H1 (cell line): ENCODE measurements around the gene KCNJ9. TPM values are rescaled to one million over a fixed set of nuclear protein-coding genes. Genes with fewer than 3 reads are reported as not detected.
A peak's percentile ranks its signal among the peaks of the same experiment; 100 is the strongest.

ENCODE experiments used
- CTCF ChIA-PET: fragments of 300-600 bp; sonication (Branson Sonifier 250); formaldehyde crosslinking; loops from one replicate; lab custom pipeline; 2021; ENCODE audit not compliant: partially characterized antibody; lab: Charles Lee
- POLR2A ChIA-PET: fragments of 300-600 bp; sonication (Branson Sonifier 250); formaldehyde crosslinking; loops from one replicate; lab custom pipeline; 2021; ENCODE audit warnings: inconsistent platforms; ENCODE audit not compliant: partially characterized antibody; lab: Charles Lee
- DNase-seq, 2 experiments: peaks; one replicate each; pipeline versions ENCODE4 v3.0.0 to v3.0.0-alpha.2; 2010 to 2022; ENCODE audit warnings: low spot score in 2 of 2, low read depth in 1 of 2, mixed read lengths in 1 of 2
- FAIRE-seq: peaks from 2 replicates; lab custom pipeline; 2011; peaks lifted over from hg19 to GRCh38; lab: Jason Lieb, UNC
- H2AFZ ChIP-seq: 2 replicates; pipeline ENCODE4 v1.8.1; 2012; ENCODE audit warnings: low read length, inconsistent platforms
- H2AK5ac ChIP-seq: 2 replicates; pipeline ENCODE4 v1.6.1; 2013; ENCODE audit warnings: low read depth, low read length
- H2BK120ac ChIP-seq: replicated peaks from 2 replicates; pipeline ENCODE3; 2013; ENCODE audit warnings: low read depth, low read length, inconsistent platforms
- H2BK12ac ChIP-seq: 2 replicates; pipeline ENCODE4 v1.6.1; 2013; ENCODE audit warnings: low read depth, low read length
- H2BK15ac ChIP-seq: 2 replicates; pipeline ENCODE4 v1.6.1; 2013; ENCODE audit warnings: low read length
- H2BK20ac ChIP-seq: 2 replicates; pipeline ENCODE4 v1.6.1; 2013; ENCODE audit warnings: low read length
- H2BK5ac ChIP-seq: 2 replicates; pipeline ENCODE4 v1.6.1; 2013; ENCODE audit warnings: low read depth, low read length
- H3K14ac ChIP-seq: 2 replicates; pipeline ENCODE4 v1.6.1; 2013; ENCODE audit warnings: inconsistent platforms; ENCODE audit not compliant: insufficient read length
- H3K18ac ChIP-seq: 2 replicates; pipeline ENCODE4 v1.6.1; 2013; ENCODE audit warnings: low read length; ENCODE audit errors: extremely low read depth
- H3K23ac ChIP-seq: 2 replicates; pipeline ENCODE4 v1.6.1; 2013; ENCODE audit warnings: inconsistent platforms; ENCODE audit not compliant: insufficient read length
- H3K23me2 ChIP-seq: 2 replicates; pipeline ENCODE4 v1.6.1; 2013; ENCODE audit warnings: low read depth, low read length
- H3K27ac ChIP-seq: 2 replicates; pipeline ENCODE4 v1.6.1; 2011; ENCODE audit warnings: low read depth, low read length, inconsistent platforms
- H3K27me3 ChIP-seq, 4 experiments: replicated peaks in 1 of 4; 1 replicate in 1 of 4; 2 replicates in 3 of 4; pipeline versions ENCODE4 v1.6.1 to v1.8.1; 2011 to 2013; ENCODE audit warnings: low read length in 3 of 4, mild to moderate bottlenecking in 3 of 4, inconsistent platforms in 2 of 4, mixed read lengths in 2 of 4, moderate library complexity in 1 of 4; ENCODE audit not compliant: control insufficient read depth in 3 of 4, insufficient read depth in 3 of 4; ENCODE audit errors: extremely low read depth in 1 of 4
- H3K36me3 ChIP-seq, 4 experiments: 2 replicates each; pipeline versions ENCODE4 v1.6.1 to v1.8.1; 2011 to 2013; ENCODE audit warnings: mild to moderate bottlenecking in 4 of 4, low read length in 3 of 4, moderate library complexity in 2 of 4, control low read depth in 1 of 4, inconsistent platforms in 1 of 4; ENCODE audit not compliant: insufficient read depth in 4 of 4, control insufficient read depth in 2 of 4
- H3K4ac ChIP-seq: replicated peaks from 2 replicates; pipeline ENCODE3; 2013; ENCODE audit warnings: low read length, low read depth, mixed read lengths, inconsistent platforms; ENCODE audit not compliant: insufficient read length
- H3K4me1 ChIP-seq, 4 experiments: replicated peaks in 1 of 4; 1 replicate in 1 of 4; 2 replicates in 3 of 4; pipeline versions ENCODE4 v1.6.1 to v1.8.1; 2011 to 2013; ENCODE audit warnings: low read length in 3 of 4, inconsistent platforms in 2 of 4, mixed read lengths in 1 of 4; ENCODE audit not compliant: insufficient read depth in 4 of 4, control insufficient read depth in 3 of 4
- H3K4me2 ChIP-seq, 2 experiments: 2 replicates each; pipeline versions ENCODE4 v1.6.1 to v1.8.1; 2011 to 2013; ENCODE audit warnings: low read depth in 2 of 2, low read length in 2 of 2, control low read depth in 1 of 2, inconsistent platforms in 1 of 2, mild to moderate bottlenecking in 1 of 2; ENCODE audit not compliant: insufficient read depth in 1 of 2
- H3K4me3 ChIP-seq, 4 experiments: fragments of 200-600, 300-600 bp in 1 of 4; sonication (generic), shearing (Covaris generic), sonication (Bioruptor Twin) in 1 of 4; 2 replicates each; pipeline versions ENCODE4 v1.5.1 to v1.8.1; 2011 to 2016; ENCODE audit warnings: low read length in 4 of 4, low read depth in 3 of 4, control low read depth in 2 of 4, inconsistent platforms in 2 of 4, mild to moderate bottlenecking in 2 of 4, mixed read lengths in 1 of 4, moderate library complexity in 1 of 4; ENCODE audit not compliant: insufficient read depth in 2 of 4; ENCODE audit errors: extremely low read depth in 1 of 4
- H3K56ac ChIP-seq: replicated peaks from 2 replicates; pipeline ENCODE3; 2013; ENCODE audit warnings: low read depth, mild to moderate bottlenecking, mixed read lengths, low read length, inconsistent platforms; ENCODE audit not compliant: insufficient read length
- H3K79me1 ChIP-seq: 2 replicates; pipeline ENCODE4 v1.6.1; 2013; ENCODE audit warnings: low read depth, low read length, control low read depth
- H3K79me2 ChIP-seq, 2 experiments: 2 replicates each; pipeline versions ENCODE4 v1.6.1 to v1.8.1; 2012 to 2013; ENCODE audit warnings: low read length in 2 of 2, mild to moderate bottlenecking in 2 of 2, inconsistent platforms in 1 of 2; ENCODE audit not compliant: insufficient read depth in 2 of 2, control insufficient read depth in 1 of 2
- H3K9ac ChIP-seq, 4 experiments: replicated peaks in 1 of 4; 1 replicate in 1 of 4; 2 replicates in 3 of 4; pipeline versions ENCODE4 v1.6.1 to v1.8.1; 2011 to 2013; ENCODE audit warnings: low read depth in 3 of 4, low read length in 3 of 4, control low read depth in 2 of 4, mild to moderate bottlenecking in 2 of 4, moderate library complexity in 2 of 4, inconsistent platforms in 1 of 4; ENCODE audit errors: extremely low read depth in 1 of 4
- H3K9me3 ChIP-seq, 2 experiments: 2 replicates each; pipeline versions ENCODE4 v1.6.1 to v1.8.1; 2012 to 2013; ENCODE audit warnings: mild to moderate bottlenecking in 2 of 2, moderate library complexity in 2 of 2, control low read depth in 1 of 2, inconsistent platforms in 1 of 2, low read depth in 1 of 2, low read length in 1 of 2, mixed read lengths in 1 of 2; ENCODE audit not compliant: insufficient read depth in 2 of 2
- H4K20me1 ChIP-seq, 2 experiments: replicated peaks in 1 of 2; 2 replicates each; pipeline versions ENCODE3 to v1.8.1; 2011 to 2013; ENCODE audit warnings: inconsistent platforms in 2 of 2, low read length in 2 of 2, mild to moderate bottlenecking in 1 of 2; ENCODE audit not compliant: insufficient read depth in 2 of 2, control insufficient read depth in 1 of 2
- H4K5ac ChIP-seq: 2 replicates; pipeline ENCODE4 v1.6.1; 2013; ENCODE audit warnings: low read length, low read depth, mixed read lengths, inconsistent platforms; ENCODE audit not compliant: insufficient read length
- H4K8ac ChIP-seq: 2 replicates; pipeline ENCODE4 v1.8.0; 2013; ENCODE audit warnings: mild to moderate bottlenecking, moderate library complexity, low read length, inconsistent platforms; ENCODE audit not compliant: insufficient read depth; ENCODE audit errors: extremely low read depth
- H4K91ac ChIP-seq: replicated peaks from 2 replicates; pipeline ENCODE3; 2013; ENCODE audit warnings: low read length, mixed read lengths, inconsistent platforms; ENCODE audit not compliant: insufficient read length
- CBX8 ChIP-seq: fragments of 300-800, 300-1000 bp; sonication (generic); IDR thresholded peaks from 2 replicates; pipeline ENCODE4 v1.7.1; 2016; ENCODE audit warnings: low read depth, low read length, borderline replicate concordance
- E2F6 ChIP-seq: IDR thresholded peaks from 2 replicates; pipeline ENCODE4 v1.6.1; 2012; ENCODE audit warnings: inconsistent platforms
- HDAC2 ChIP-seq, 2 experiments: fragments of 300-600 bp in 1 of 2; sonication (generic) in 1 of 2; IDR thresholded peaks; 2 replicates each; pipeline ENCODE4 v1.6.1; 2011 to 2012; ENCODE audit warnings: low read depth in 2 of 2, low read length in 2 of 2, mild to moderate bottlenecking in 2 of 2, moderate library complexity in 2 of 2, borderline replicate concordance in 1 of 2, inconsistent platforms in 1 of 2
- KDM1A ChIP-seq: fragments of 200-600, 300-600 bp; sonication (generic); IDR thresholded peaks from 2 replicates; pipeline ENCODE4 v1.7.1; 2016; ENCODE audit warnings: mild to moderate bottlenecking, low read length, borderline replicate concordance
- NRF1 ChIP-seq: IDR thresholded peaks from 2 replicates; pipeline ENCODE4 v1.6.1; 2011; ENCODE audit warnings: mild to moderate bottlenecking, low read depth, low read length, improper control_type of control experiment
- RNF2 ChIP-seq: fragments of 200-900, 300-1000 bp; sonication (generic); IDR thresholded peaks from 2 replicates; pipeline ENCODE4 v1.7.1; 2016; ENCODE audit warnings: borderline replicate concordance, low read depth, mild to moderate bottlenecking, antibody characterized with exemption, low read length; ENCODE audit not compliant: poor library complexity, severe bottlenecking; ENCODE audit errors: missing control alignments
- SIRT6 ChIP-seq: IDR thresholded peaks from one replicate; pipeline ENCODE4 v1.7.1; 2012; ENCODE audit warnings: low read length, inconsistent platforms
- SIX5 ChIP-seq: IDR thresholded peaks from 2 replicates; pipeline ENCODE4 v1.6.1; 2011; ENCODE audit warnings: mild to moderate bottlenecking, low read depth, low read length
- TCF12 ChIP-seq: IDR thresholded peaks from 2 replicates; pipeline ENCODE4 v1.6.1; 2011; ENCODE audit warnings: low read depth, mild to moderate bottlenecking, low read length
- WGBS, 2 experiments: shearing (Covaris generic) in 1 of 2; methylation state at CpG; one replicate each; pipeline versions ENCODE4 v1.1.6 to v1.1.7; 2013 to 2015; ENCODE audit warnings: low lambda C conversion rate in 2 of 2, mixed read lengths in 2 of 2, inconsistent platforms in 1 of 2, low coverage in 1 of 2, missing lambda C conversion rate in 1 of 2; ENCODE audit not compliant: insufficient replicate concordance in 2 of 2, insufficient coverage in 1 of 2, insufficient read length in 1 of 2; ENCODE audit errors: extremely low coverage in 1 of 2, missing lambda C conversion rate in 1 of 2; 5-methylcytosine and 5-hydroxymethylcytosine counted together
- polyA plus RNA-seq, 7 experiments: library from polyadenylated mRNA; depleted of rRNA in 3 of 7; stranded (reverse) in 5 of 7; unstranded in 2 of 7; fragments of >200 nt in 5 of 7; fragments of 200-250 nt in 2 of 7; gene quantifications; 1 replicate in 5 of 7; 2 replicates in 1 of 7; 4 replicates in 1 of 7; pipeline versions ENCODE4 v1.2.1 to v1.2.3, GENCODE V29; 2011 to 2013; ENCODE audit warnings: missing spikeins in 2 of 7, mixed read lengths in 2 of 7
- total RNA-seq: library from RNA; stranded (reverse); fragmentation: NEBNext Ultra II Directional; extraction: Animal tissue kit (Norgen Biotek cat#: 25700); gene quantifications from 2 replicates; pipeline ENCODE4 v1.2.1, GENCODE V29; 2021

KCNJ9 gene
- total and polyA plus RNA-seq, 2 of the 8 experiments (the other 6 are each of a cell fraction or from before 2014, with no cell fraction given), result 0.02 to 0.13 TPM

GRCh38 chr1:160108888-160109662 lies 27.7 kb downstream of the KCNJ9 start:
- peak overlapping the region; percentile 69; the same call in 1 of the 2 replicates for H2AFZ ChIP-seq
- H3K56ac ChIP-seq, result no peak overlapping the region
- H3K4me1 ChIP-seq, result peaks cover 8 to 32% (median 20%) of the 10 kb centered on the region in 4 experiments
- H3K36me3 ChIP-seq, result no peaks in the 10 kb centered on the region
- FAIRE-seq, result peak; percentile 63
- no peak overlapping the region for H3K23ac ChIP-seq
- H3K23me2 ChIP-seq, result no peaks in the 10 kb centered on the region; the same call in none of the 2 replicates
- peak overlapping the region; percentile 89 for H3K18ac ChIP-seq
- H2BK120ac ChIP-seq, result peak overlapping the region; percentile 48
- H2BK12ac ChIP-seq, result peak overlapping the region; percentile 82
- 0 out of 2 replicates have a peak overlapping the region, but pooled peaks have one; percentile 92 for H2BK20ac ChIP-seq
- CTCF ChIA-PET, result interaction anchor here (0.6 to 18.1 kb wide), 44 partner anchors 6 to 270 kb away, joined by 3 to 256 read pairs (median 4); partner anchors contain the start of genes CASQ1 and IGSF8
- no peak overlapping the region for H3K27ac ChIP-seq
- no peak overlapping the region; the same call in 1 of the 2 replicates for H2BK15ac ChIP-seq
- H3K4me2 ChIP-seq, result peak overlapping the region; percentile 16 to 33; a peak in 3 of 4 replicates
- WGBS, 2 experiments, result 49% methylated on average over 4 of the region's 6 CpGs; no CpG with 5 or more reads in 1 of the 2 experiments
- no peaks in the 10 kb centered on the region for H4K20me1 ChIP-seq
- no peak overlapping the region for H3K9ac ChIP-seq
- H2AK5ac ChIP-seq, result peak overlapping the region; percentile 67; the same call in 1 of the 2 replicates
- DNase-seq, result peak in 1 of 2 experiments; percentile 69
- H3K4me3 ChIP-seq, result no peak overlapping the region
- H3K27me3 ChIP-seq, result no peaks in the 10 kb centered on the region; a peak in 1 of 7 replicates
- no peak overlapping the region for H4K5ac ChIP-seq
- peak overlapping the region; percentile 85; the same call in 1 of the 2 replicates for H2BK5ac ChIP-seq
- H4K91ac ChIP-seq, result peak overlapping the region; percentile 88
- no peaks in the 10 kb centered on the region for H3K79me1 ChIP-seq
- H3K4ac ChIP-seq, result no peak overlapping the region
- POLR2A ChIA-PET, result interaction anchor here (0.7 to 2.2 kb wide), 8 partner anchors 9 to 153 kb away, joined by 3 to 12 read pairs (median 4); partner anchors contain the start of genes DCAF8 and IGSF8
- no peaks in the 10 kb centered on the region for H3K9me3 ChIP-seq
- H4K8ac ChIP-seq, result no peak overlapping the region
- H3K79me2 ChIP-seq, result no peaks in the 10 kb centered on the region
- H3K14ac ChIP-seq, result no peak overlapping the region
- 0 out of 4 replicates have a peak, but pooled peaks of 1 of the 2 experiments have one; percentile 49 for TF ChIP-seq HDAC2 (IDR thresholded peaks at IDR 0.05; ENCODE audit: borderline replicate concordance in 1 of 2, low read depth in 2 of 2, low read length in 2 of 2)
- 0 out of 2 replicates have a peak, but pooled peaks have one; percentile 55 for TF ChIP-seq E2F6
- no peak for TF ChIP-seq SIX5
- peak; percentile 50; the same call in 1 of the 2 replicates for TF ChIP-seq TCF12
- TF ChIP-seq KDM1A, result peak; percentile 4; the same call in 1 of the 2 replicates
- TF ChIP-seq RNF2, result no peak
- TF ChIP-seq SIRT6, result no peak
- TF ChIP-seq CBX8, result no peak
- TF ChIP-seq NRF1, result no peak
